ENCODE data around the gene TIMM10.
A peak's percentile ranks its signal among the peaks of the same experiment; 100 is the strongest.

TIMM10 gene, protein sequence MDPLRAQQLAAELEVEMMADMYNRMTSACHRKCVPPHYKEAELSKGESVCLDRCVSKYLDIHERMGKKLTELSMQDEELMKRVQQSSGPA

DNA sequence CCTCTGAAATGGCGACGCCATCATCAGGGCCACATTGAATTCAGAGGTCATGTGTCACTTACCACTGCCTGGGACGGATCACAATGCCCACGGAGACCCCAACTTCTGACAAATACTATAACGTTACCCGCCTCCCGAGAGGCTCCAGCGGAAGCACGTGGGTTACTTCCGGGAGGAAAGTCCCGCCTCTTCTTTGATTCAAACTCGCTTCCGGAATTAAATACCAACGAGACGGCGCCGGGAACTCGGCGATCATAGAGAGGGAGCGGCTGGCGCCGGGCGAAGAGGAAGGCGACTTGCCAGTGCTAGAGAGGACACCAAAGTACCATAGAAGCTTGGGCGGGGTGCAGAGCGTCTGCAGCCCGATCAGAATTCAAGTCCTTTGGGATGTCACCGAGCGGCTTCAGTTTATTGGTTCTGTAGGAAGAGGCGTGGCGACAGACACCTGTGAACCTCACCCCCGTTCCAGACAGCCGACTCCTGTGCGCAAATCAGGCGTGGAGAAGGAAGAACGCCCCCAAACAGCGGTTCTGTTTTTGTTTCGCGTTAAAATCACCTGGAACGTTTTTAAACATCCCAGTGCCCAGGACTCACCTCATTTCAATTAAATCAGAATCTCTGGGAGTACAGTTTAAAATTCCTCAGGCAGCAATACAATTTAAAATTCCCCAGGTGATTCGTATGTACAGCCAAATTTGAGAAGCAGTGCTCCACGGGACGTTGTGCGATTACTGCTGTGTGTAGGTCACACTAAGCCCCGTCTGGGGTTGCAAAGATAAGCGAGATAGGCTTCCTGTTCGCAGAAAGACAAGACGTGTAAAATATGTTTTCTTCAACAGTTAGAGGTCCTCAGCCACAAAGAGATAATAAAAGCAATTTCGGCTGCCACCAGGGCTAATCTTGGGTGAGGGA lies at the start of gene TIMM10:
Gene TIMM10 (minus strand): TSS at position 159 of the 912 bp plus-strand sequence. CDS start 565 bp downstream, outside the sequence.
- DNase-seq (ENCODE audit: low read depth): peak; percentile 92

DNA sequence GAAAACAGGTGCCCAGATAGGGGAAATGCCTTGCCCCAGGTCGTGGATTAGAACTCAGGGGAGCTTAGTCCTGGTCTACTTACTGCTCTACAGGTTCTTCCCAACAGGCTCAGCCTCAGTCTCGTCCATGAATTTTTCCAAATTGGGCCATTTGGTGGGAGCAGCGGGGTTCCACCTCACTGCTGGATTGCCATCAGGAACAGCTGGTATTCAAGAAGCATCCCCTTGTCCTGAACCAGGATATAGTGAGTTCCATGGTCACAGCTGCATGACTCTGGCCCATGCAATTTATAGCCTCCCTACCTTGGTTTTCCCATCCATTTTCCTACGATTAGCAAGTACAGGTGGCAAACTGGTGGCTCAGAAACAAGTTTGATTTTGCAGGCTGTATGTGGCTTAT lies 43.5 kb upstream of the TIMM10 start:
- no peak for DNase-seq (ENCODE audit: low read depth)

- DNase-seq (ENCODE audit: low read depth): no peak
These were observed 41.1 kb upstream of the TIMM10 start for GRCh38 chr11:57571606-57572005.

DNA sequence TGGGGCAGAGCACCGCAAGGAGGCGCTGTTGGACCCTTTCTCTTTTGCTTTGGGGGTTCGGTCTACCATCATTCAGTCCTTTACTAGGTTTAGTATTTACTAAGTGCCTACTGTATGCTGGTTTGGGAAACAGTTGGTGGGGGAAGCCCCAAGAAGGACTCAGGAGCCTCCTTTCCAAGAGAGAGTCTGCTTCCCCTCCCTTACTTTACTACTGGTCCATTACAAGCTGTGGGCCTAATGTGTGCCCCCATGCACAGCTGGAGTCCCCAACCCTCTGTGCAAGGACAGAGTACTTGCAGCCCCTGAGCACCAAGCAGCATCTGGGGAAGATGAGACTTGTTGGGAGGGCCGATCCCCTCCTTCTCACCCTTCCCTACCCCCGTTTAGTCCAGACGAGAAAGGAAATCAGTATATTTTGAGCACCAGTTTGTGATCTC lies 37.8 kb upstream of the TIMM10 start:
- DNase-seq (ENCODE audit: low read depth): peak; percentile 59

DNA sequence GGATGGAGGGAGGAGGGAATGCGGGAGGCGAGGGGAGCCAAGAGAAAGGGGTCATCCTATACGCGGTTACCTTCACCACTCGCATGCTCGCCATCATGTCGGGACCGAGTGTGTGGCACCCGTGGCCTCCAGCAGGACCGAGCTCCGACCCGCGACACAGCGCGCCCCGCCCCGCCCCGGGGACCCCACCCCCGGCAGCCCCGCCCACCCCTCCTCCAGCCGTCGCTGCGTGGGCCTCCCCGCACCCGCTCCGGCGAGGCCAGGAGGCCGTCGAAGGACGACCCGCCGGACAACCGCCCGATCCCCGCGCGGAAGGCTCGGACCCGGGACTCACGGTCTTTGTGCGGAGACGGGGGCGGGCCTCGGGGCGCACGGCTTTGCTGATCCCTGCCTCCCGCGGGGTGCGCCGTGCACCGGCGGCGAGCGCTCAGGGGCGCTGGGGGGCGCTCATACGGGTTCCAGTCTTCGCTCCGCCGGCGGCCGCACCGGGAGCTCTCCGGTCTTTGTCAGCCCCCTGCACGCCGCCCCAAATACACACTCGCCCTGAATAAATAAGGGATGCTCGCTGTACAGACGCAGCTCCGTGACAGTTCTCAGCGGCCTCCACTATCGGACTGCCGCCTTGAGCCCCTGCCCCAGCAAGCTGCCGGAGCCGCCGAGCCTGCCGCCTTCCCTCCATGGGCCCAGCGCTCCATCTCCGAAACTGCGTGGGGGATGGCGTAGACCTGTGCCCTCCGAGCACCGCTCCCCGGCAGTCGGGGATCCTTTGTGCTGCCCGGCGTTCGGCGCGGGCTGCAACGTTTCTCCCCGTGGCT lies 37.2 kb upstream of the TIMM10 start, which contains the start of gene UBE2L6:
Gene UBE2L6 (minus strand): TSS at position 158 of the 815 bp plus-strand sequence. CDS start 61 bp downstream, at position 97.
- no peak for DNase-seq (ENCODE audit: low read depth)

DNA sequence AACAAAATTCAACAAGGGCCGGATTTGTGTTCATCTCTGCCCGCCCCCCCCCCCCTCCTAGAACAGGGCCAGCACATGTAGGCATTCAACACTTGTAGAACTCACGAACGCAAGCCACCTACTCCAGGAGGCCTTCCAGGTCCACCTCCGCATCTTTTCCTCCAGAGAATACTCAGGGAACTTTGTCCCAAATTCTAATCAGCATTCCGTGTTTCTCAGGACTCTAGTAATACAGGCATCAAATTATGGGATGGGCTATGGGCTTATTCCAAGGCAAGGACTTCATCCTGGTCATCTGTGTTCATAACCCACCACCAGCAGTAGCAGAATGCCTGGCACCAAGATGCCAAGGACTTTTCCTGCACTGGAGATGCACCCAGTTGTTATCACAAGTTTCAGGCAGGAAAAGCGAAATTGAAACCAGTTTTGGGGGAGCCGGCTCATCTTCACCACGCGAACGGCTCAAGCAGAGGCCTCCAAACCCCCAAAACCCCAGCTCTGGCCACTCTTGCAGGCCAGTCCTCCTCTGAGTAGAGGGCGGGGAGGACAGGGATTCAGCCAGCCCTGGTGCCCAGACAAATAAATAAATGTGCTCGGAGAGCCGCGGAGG lies 36.5 kb upstream of the TIMM10 start:
- no peak for DNase-seq (ENCODE audit: low read depth)

DNA sequence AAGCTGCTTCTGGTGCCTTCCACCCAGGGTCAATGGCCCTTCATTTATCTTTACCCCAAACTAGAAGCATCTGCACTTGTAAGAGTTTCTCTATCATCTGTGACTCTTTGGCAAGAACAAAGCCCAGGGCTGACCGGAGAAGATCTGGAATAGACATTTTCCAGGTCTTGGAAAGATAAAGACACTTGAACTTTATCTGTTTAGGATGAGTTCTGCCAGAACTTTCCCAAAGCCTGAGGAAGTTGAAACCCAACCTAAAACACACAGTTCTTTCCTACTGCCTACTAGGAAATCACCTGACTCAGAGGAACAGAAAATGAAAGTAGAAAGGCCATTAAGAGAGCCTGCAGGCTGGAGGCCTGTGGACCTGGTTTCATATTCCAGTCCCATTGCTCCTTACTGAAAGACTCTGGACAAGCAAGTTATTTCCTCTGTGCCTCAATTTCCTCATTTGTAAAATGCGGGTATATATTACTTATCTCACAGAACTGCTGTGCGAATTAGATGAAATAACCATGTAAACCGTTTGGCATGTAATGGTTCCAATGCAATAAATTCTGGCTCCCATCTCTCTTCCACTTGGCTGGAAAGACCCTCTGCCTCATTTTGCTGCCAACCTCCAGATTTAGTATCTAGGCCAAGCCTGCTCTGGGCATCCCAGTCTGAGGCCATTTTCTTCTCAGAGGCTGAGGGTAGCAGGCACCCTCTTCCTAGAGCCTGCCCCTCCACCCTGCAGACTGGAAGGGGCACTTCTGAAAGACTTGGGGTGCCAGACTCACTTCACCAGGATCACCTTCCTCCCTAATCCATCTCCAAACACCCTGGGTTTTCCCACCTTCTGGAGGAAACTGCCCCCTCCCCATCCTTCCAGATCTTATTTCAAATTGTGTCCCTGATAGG lies 35.7 kb upstream of the TIMM10 start:
- peak; percentile 54 for DNase-seq (ENCODE audit: low read depth)

- no peak for DNase-seq (ENCODE audit: low read depth)
These were observed 32.0 kb upstream of the TIMM10 start for GRCh38 chr11:57562596-57562995.

GRCh38 chr11:57560146-57560545 lies 29.6 kb upstream of the TIMM10 start:
- DNase-seq (ENCODE audit: low read depth): no peak

- DNase-seq (ENCODE audit: low read depth): no peak
These were observed 25.5 kb upstream of the TIMM10 start for GRCh38 chr11:57556041-57556440.

DNA sequence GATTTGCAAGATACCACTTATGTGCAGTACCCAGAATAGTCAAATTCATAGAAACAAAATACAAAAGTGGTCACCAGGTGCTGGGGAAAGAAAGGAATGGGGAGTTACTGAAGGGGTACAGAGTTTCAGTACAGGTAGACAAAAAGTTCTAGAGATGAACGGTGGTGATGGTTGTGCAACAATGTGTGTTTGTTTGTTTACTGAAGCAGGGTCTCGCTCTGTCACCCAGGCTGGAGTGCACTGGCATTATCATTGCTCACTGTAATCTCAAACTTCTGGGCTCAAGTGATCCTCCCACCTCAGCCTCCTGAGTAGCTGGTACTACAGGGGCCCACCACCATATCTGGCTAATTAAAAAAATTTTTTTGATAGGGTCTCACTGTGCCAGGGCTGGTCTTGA lies 24.8 kb upstream of the TIMM10 start:
- DNase-seq (ENCODE audit: low read depth): no peak

GRCh38 chr11:57552479-57552878 lies 21.9 kb upstream of the TIMM10 start:
- DNase-seq (ENCODE audit: low read depth): no peak

DNA sequence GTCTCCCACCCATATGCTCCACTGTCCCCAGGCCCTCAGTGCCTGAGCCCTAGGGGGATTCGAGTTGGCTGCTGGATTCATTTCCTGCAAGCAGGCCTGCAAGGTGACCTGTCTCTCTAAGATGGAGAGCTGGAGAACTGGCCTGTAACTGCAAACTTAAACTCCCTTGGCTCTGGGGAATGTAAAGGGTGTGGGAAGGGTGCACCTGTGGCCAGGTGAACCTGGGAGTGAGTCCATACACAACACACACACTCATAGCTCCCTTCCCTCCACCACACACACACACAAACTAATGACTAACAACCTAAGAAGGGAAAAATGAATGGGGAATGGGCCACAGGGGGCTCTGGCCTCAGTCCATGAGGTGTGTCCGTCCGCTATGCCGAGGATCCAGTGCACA lies 21.4 kb upstream of the TIMM10 start:
- DNase-seq (ENCODE audit: low read depth): no peak

GRCh38 chr11:57549983-57550382 lies 19.4 kb upstream of the TIMM10 start:
- DNase-seq (ENCODE audit: low read depth): no peak

- DNase-seq (ENCODE audit: low read depth): no peak
These were observed 17.4 kb upstream of the TIMM10 start for GRCh38 chr11:57547854-57548377.

DNA sequence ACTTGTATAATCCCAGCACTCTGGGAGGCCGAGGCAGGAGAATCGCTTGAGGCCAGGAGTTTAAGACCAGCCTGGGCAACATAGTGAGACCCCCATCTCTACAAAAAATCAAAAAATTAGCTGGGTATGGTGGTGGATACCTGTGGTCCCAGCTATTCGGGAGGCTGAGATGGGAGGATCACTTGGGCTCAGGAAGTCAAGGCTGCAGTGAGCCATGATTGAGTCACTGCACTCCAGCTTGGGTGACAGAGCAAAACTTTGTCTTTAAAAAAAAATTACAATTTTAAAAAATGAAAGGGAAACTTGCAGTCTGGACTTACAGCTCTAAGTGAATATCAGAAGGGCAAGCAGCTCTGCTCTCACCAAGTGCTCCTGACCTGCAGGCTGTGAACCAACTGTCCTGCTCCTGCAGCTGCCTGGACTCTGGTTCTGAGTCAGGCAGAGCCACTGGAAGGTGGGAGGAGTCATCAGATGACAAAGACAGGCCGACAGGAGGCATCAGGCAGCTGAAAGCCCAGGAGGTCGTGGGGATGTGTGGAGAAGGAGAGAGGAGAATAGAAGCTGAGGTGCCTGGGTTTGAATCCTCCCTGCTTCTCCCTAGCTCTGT lies 16.4 kb upstream of the TIMM10 start:
- DNase-seq (ENCODE audit: low read depth): no peak

DNA sequence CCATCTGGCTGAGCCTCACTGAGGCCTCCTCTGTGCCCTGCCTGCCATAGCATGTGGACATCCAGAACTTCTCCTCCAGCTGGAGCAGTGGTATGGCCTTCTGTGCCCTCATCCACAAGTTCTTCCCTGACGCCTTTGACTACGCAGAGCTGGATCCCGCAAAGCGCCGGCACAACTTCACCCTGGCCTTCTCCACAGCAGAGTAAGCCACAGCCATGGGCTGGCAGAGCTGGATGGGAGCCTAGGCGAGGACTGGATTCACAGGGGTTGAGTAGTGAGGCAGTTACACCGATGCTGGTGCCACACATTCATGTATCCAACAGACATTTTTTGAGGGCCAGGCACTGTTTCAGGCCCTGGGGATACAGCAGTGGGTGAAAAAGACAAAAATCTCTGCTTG lies 15.9 kb upstream of the TIMM10 start:
- no peak for DNase-seq (ENCODE audit: low read depth)

- DNase-seq (ENCODE audit: low read depth): no peak
These were observed 15.3 kb upstream of the TIMM10 start for GRCh38 chr11:57545883-57546282.

GRCh38 chr11:57544566-57544965 lies 14.0 kb upstream of the TIMM10 start:
- DNase-seq (ENCODE audit: low read depth): no peak

GRCh38 chr11:57543593-57543992 lies 13.0 kb upstream of the TIMM10 start:
- no peak for DNase-seq (ENCODE audit: low read depth)

Measured in stromal cell of bone marrow (primary cell).